HG02763 (cell line): Measurements from ENCODE around the gene LIN7B.

Source experiments
- ATAC-seq: cut with Tn5 transposase; IDR thresholded peaks from one replicate; pipeline ENCODE4 v1.9.1; 2021; ENCODE audit warnings: mild to moderate bottlenecking, moderate library complexity; ENCODE audit not compliant: unreplicated experiment

The LIN7B gene

GRCh38 chr19:49094505-49095482, 19.4 kb upstream of the LIN7B start:
- no peak for ATAC-seq

DNA sequence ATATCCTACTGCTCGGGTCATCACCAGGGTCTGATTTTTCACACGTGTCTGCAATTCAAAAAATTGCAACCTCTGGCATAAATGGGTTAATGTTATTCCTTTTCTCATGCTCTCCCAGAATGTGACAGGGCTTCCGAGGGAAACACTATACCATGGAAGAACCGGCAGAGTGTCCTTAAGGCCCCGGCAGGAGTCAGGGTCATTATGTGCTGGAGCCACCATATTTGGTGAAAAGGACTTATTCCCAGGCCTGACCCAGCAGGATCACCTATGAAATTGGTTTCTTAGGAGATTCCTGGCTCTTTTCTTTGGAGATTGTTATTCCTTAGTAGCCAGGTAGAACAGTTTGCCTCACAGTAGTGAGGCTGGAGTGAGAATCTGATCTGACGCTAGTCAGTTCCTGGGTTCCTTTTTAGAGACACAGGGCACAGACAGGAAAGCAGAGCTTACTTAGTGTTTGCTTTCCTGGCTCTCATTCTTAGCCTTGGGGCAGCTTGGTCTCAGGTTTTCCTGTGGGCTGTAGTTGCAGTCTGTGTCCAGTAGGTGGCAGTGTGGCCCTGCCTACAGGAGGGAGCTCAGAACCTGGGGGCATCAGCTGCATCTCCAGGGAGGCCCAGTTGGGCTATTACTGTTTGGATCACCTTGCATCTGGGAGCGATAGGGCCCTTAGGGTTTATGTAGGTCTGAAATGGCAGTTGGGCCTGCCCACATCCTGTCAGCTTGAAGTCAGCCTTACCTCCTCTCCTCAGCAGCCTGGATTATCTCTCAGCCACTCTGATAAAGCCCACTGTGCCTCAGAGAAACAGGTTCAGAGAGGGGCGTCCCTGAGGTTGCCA, 16.5 kb upstream of the LIN7B start:
- no peak for ATAC-seq

- no peak for ATAC-seq
Measured at GRCh38 chr19:49098795-49099194, 15.4 kb upstream of the LIN7B start.

GRCh38 chr19:49101160-49101559, 13.0 kb upstream of the LIN7B start:
- ATAC-seq = no peak

- ATAC-seq = no peak
Measured at GRCh38 chr19:49102303-49102702, 11.9 kb upstream of the LIN7B start.

DNA sequence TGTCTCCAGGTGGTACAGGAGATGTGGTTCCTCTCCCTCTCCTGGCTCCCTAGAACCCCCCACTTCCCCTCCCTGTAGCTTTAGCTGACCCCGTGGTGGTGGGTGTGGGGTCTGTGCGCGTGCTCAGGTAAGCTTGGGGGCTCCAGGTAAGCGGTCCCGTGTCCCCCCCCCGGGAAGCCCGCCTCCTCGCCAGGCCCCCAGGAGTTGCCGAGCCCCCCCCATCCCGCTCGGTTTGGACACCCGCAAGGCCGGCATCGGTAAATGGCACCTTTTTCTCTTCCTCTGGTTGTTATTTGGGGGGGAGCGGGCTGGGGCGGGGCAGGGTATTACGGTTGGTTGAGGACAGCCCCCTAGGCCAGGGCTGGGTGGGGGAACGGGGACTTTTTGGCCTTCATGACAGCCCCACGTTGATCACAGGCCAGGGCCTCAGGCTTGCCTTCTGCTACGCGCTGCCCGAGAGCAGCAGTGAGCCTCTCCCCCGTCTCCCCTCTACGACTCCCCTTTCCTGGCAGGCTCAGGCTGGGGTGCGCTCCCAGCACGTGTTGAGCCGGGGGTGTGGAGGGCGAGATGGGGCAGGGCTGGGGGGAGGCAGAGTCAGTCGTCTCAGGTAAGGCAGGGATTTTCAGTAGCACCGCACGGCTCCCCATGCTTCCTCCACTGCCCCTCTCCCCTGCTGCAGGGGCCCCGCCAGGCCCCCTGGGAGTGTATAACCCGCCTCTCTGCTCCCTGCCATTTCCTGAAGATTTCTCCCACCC, 10.7 kb upstream of the LIN7B start:
- ATAC-seq = no peak

DNA sequence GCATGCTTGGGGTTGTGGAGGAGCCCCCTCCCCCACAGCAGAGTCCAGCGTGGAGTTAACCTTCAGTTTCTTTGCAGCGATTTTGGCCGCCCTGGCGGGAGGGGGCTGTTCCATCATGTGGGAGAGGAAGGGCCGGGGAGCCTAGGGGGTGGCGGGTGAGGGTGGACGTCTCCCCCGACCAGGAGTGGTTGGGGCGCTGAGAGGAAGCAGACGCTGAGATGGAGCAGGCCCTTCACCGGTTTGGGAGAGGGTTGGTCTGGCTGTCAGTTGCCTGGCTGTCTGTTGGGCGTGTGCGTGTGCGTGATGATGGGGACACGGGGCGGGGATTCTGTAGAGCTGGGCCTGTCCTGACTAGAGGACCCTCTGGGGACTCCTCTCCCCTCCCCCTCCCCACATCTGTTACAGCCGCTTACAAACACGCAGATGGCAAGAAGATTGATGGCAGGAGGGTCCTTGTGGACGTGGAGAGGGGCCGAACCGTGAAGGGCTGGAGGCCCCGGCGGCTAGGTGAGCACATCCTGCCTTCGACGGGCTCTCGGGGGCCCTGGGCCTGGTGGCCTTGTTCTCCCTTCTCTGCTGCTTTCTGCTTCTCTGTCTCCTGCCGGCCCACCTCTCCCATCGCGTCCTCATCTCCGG, 9.8 kb upstream of the LIN7B start:
- ATAC-seq = no peak

DNA sequence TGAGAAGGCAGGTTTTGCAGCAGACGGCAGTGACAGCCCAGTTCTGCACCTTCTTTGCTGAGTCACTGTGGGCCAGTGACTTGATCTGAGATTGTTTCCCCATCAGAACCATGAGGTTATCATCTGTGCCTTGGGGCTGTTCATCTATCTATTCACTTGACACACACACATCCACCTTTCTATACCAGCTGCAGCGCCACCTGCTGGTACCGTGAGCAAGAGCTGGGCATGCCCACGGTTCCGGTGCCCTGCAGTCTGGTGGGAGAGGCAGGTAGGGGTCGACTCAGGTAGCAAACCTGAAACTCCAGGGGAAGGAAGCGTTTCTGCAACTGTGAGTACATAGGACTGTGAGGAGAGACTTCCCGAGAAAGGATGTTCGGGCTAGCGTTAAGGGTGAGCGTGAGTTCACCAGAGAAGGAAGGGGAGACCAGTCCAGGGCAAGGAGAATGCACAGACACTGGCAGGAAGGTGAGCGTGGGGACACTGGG, 7.5 kb upstream of the LIN7B start:
- no peak for ATAC-seq

DNA sequence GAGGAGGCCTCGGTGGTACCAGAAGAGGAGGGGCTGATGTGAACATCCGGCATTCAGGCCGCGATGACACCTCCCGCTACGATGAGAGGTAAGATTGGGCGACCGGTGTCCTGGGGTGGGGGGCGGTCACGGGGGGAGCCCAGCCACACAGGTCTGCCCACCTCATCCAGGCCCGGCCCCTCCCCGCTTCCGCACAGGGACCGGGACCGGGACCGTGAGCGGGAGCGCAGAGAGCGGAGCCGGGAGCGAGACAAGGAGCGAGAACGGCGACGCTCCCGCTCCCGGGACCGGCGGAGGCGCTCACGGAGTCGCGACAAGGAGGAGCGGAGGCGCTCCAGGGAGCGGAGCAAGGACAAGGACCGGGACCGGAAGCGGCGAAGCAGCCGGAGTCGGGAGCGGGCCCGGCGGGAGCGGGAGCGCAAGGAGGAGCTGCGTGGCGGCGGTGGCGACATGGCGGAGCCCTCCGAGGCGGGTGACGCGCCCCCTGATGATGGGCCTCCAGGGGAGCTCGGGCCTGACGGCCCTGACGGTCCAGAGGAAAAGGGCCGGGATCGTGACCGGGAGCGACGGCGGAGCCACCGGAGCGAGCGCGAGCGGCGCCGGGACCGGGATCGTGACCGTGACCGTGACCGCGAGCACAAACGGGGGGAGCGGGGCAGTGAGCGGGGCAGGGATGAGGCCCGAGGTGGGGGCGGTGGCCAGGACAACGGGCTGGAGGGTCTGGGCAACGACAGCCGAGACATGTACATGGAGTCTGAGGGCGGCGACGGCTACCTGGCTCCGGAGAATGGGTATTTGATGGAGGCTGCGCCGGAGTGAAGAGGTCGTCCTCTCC, 6.3 kb upstream of the LIN7B start:
- ATAC-seq = no peak

GRCh38 chr19:49109051-49109450, 5.1 kb upstream of the LIN7B start:
- no peak for ATAC-seq

- ATAC-seq = no peak
Measured at GRCh38 chr19:49109569-49110233, 4.5 kb upstream of the LIN7B start.

DNA sequence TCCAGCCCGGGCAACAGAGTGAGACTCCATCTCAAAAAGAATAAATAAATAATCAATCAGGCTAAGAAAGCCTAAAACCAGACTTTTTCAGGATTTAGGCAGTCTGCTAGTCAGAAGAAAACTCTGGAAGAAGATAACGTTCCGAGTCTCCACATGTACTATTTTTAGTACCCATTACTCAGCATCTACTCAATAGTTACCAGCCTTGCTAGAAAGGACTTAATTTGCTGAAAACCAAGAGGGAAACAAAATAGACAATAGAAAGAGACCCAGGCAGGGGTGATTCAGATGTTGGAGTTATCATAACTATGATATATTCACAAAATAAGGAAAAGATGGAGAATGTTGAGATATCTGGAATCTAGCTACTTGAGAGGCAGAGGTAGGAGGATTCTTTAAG, 3.6 kb upstream of the LIN7B start:
- ATAC-seq = no peak

DNA sequence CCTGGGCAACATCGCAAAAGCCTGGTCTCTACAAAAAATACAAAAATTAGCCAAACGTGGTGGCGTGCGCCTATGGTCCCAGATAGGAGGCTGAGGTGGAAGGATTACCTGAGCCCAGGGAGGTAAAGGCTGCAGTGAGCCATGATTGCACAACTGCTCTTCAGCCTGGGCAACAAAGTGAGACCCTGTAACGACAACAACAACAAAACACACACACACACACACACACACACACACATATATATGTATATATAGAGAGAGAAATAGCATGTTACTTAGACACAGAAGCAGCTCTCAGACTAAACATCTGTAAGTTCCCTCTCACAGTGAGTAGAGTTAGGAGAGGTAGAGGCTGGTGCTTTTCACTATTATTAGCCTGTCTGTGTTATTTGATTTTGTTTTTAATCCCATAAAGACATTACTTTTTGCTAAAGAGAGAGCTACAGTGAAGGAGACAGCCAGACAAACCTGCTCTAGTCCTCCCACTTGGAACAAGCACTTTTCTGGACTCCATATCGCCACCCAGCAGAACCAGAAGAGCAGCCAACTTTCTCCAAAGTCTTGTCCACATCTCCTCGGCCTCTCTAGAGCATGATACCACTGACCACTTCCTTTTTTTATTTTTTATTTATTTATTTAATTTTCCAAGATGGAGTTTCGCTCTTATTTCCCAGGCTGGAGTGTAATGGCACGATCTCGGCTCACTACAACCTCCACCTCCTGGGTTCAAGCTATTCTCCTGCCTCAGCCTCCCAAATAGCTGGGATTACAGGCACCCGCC, 2.8 kb upstream of the LIN7B start:
- no peak for ATAC-seq

GRCh38 chr19:49114630-49115363, 627 bp downstream of the LIN7B start:
- ATAC-seq = no peak

DNA sequence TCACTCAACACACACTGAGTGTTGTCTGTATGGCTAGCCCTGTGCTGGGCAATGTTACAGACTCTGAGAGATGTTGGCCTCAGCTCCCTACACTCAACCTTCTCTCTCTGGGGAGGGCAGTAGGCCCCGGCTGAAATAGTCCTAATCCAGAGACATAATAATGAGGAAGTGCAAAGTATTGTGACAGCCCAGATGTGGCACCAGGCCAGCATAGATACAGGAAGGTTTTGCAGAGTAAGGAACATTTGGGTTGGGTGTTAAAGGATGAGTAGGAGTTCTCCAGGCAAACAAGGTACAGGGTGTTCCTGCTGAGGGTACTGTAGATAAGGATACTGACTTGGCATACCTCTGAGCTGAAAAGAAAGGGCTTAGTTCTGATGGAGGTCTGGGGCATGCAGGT, 2.4 kb downstream of the LIN7B start:
- no peak for ATAC-seq

- no peak for ATAC-seq
Measured at GRCh38 chr19:49117677-49118564, 3.8 kb downstream of the LIN7B start.
